HepG2 (cell line): ENCODE results near the gene ZNF384. TPM values are rescaled to one million over a fixed set of nuclear protein-coding genes. Genes with fewer than 3 reads are reported as not detected.

Source experiments
- CSRNP2 ChIP-seq: sonication (generic); formaldehyde crosslinking; conservative IDR thresholded peaks from 2 replicates; pipeline ENCODE4 v1.8.0; 2022; ENCODE audit warnings: low read depth, missing genetic modification reagents
- FOXJ3 ChIP-seq: sonication (generic); formaldehyde crosslinking; IDR thresholded peaks from 2 replicates; pipeline ENCODE4 v1.4.0; 2020; ENCODE audit warnings: missing genetic modification reagents, mild to moderate bottlenecking, borderline replicate concordance
- FOXM1 ChIP-seq: sonication (generic); formaldehyde crosslinking; IDR thresholded peaks from 2 replicates; pipeline ENCODE4 v1.5.0; 2020; ENCODE audit warnings: missing genetic modification reagents
- HOXA3 ChIP-seq: sonication (generic); formaldehyde crosslinking; IDR thresholded peaks from 2 replicates; pipeline ENCODE4 v1.5.0; 2020; ENCODE audit warnings: missing genetic modification reagents
- KDM2A ChIP-seq: sonication (generic); formaldehyde crosslinking; IDR thresholded peaks from 2 replicates; pipeline ENCODE4 v1.4.0; 2020; ENCODE audit warnings: low read depth, missing genetic modification reagents, borderline replicate concordance
- MED8 ChIP-seq: sonication (generic); formaldehyde crosslinking; IDR thresholded peaks from 2 replicates; pipeline ENCODE4 v1.8.1; 2023; ENCODE audit warnings: mild to moderate bottlenecking, missing genetic modification reagents; ENCODE audit not compliant: insufficient replicate concordance
- MIER2 ChIP-seq: IDR thresholded peaks from 2 replicates; pipeline ENCODE4 v1.6.1; 2016; ENCODE audit warnings: missing biosample characterization, missing genetic modification reagents
- NFKB2 ChIP-seq: sonication (generic); formaldehyde crosslinking; IDR thresholded peaks from 2 replicates; pipeline ENCODE4 v1.4.0; 2020; ENCODE audit warnings: missing genetic modification reagents, borderline replicate concordance
- NFKBIZ ChIP-seq: IDR thresholded peaks from 2 replicates; pipeline ENCODE4 v1.6.1; 2018; ENCODE audit warnings: missing genetic modification reagents, missing compliant biosample characterization
- NR2F1 ChIP-seq, 2 experiments: fragments of 450-650 bp in 1 of 2; formaldehyde crosslinking in 1 of 2; IDR thresholded peaks; 2 replicates each; pipeline versions ENCODE4 v1.5.0 to v1.6.1; 2016 to 2020; ENCODE audit warnings: mild to moderate bottlenecking in 1 of 2, missing compliant biosample characterization in 1 of 2, missing genetic modification reagents in 1 of 2, moderate library complexity in 1 of 2
- NR2F6 ChIP-seq, 2 experiments: IDR thresholded peaks; 2 replicates each; pipeline ENCODE4 v1.6.1; 2016; ENCODE audit warnings: antibody characterized with exemption in 1 of 2, mild to moderate bottlenecking in 1 of 2
- PATZ1 ChIP-seq: sonication (generic); formaldehyde crosslinking; IDR thresholded peaks from 2 replicates; pipeline ENCODE4 v1.4.0; 2020; ENCODE audit warnings: missing genetic modification reagents
- PHF20 ChIP-seq: sonication (generic); formaldehyde crosslinking; IDR thresholded peaks from 2 replicates; pipeline ENCODE4 v1.5.0; 2020; ENCODE audit warnings: mild to moderate bottlenecking, missing genetic modification reagents
- PHF21A ChIP-seq: sonication (generic); formaldehyde crosslinking; IDR thresholded peaks from 2 replicates; pipeline ENCODE4 v1.5.0; 2020; ENCODE audit warnings: mild to moderate bottlenecking, missing genetic modification reagents
- RAD51 ChIP-seq: fragments of 450-650 bp; IDR thresholded peaks from 2 replicates; pipeline ENCODE4 v1.6.1; 2016; ENCODE audit warnings: borderline replicate concordance
- REXO4 ChIP-seq: sonication (generic); formaldehyde crosslinking; IDR thresholded peaks from 2 replicates; pipeline ENCODE4 v1.8.0; 2022; ENCODE audit warnings: missing genetic modification reagents, mild to moderate bottlenecking, borderline replicate concordance
- SRF ChIP-seq: IDR thresholded peaks from 2 replicates; pipeline ENCODE4 v1.6.1; 2011; ENCODE audit warnings: mild to moderate bottlenecking, low read depth, low read length, moderate library complexity
- TFDP2 ChIP-seq: sonication (generic); formaldehyde crosslinking; IDR thresholded peaks from 2 replicates; pipeline ENCODE4 v1.4.0; 2020; ENCODE audit warnings: missing genetic modification reagents
- TRIM24 ChIP-seq: sonication (generic); formaldehyde crosslinking; IDR thresholded peaks from 2 replicates; pipeline ENCODE4 v1.8.0; 2022; ENCODE audit warnings: mild to moderate bottlenecking, missing genetic modification reagents
- UBTF ChIP-seq: sonication (generic); formaldehyde crosslinking; IDR thresholded peaks from 2 replicates; pipeline ENCODE4 v1.4.0; 2020; ENCODE audit warnings: mild to moderate bottlenecking, missing genetic modification reagents
- ZNF263 ChIP-seq: sonication (generic); formaldehyde crosslinking; IDR thresholded peaks from 2 replicates; pipeline ENCODE4 v1.4.0; 2020; ENCODE audit warnings: missing genetic modification reagents
- ZNF446 ChIP-seq: sonication (generic); formaldehyde crosslinking; IDR thresholded peaks from 2 replicates; pipeline ENCODE4 v1.5.0; 2020; ENCODE audit warnings: mild to moderate bottlenecking, missing genetic modification reagents
- ZSCAN29 ChIP-seq: sonication (generic); formaldehyde crosslinking; conservative IDR thresholded peaks from 2 replicates; pipeline ENCODE4 v1.4.0; 2020; ENCODE audit warnings: mild to moderate bottlenecking, missing genetic modification reagents
- polyA plus RNA-seq, 8 experiments: library from polyadenylated mRNA; depleted of rRNA in 3 of 8; stranded (reverse) in 7 of 8; unstranded in 1 of 8; fragments of >200 nt; fragmentation: Illumina TruSeq in 4 of 8; extraction: Trizol in 4 of 8; gene quantifications; 2 replicates each; pipeline versions ENCODE4 v1.2.1 to v1.2.3, GENCODE V29; 2011 to 2016; ENCODE audit warnings: low read depth in 4 of 8, missing spikeins in 1 of 8, mixed read lengths in 1 of 8; ENCODE audit not compliant: insufficient read depth in 1 of 8
- total RNA-seq, 5 experiments: library from RNA; depleted of rRNA; stranded (reverse); fragments of >200 nt; fragmentation: Illumina TruSeq; extraction: Trizol; gene quantifications; 2 replicates each; pipeline ENCODE4 v1.2.3, GENCODE V29; 2016; ENCODE audit warnings: low read depth in 1 of 5

ZNF384 gene
- total and polyA plus RNA-seq, 2 of the 13 experiments (the other 11 are each of a cell fraction or from before 2014, with no cell fraction given) = 23.6 to 55.3 TPM

- TF ChIP-seq KDM2A (CRISPR knock-in tag) (peak; percentile 71; the same call in 1 of the 2 replicates), ZNF263 (CRISPR knock-in tag) (peak; percentile 79; the same call in 1 of the 2 replicates), FOXM1 (no peak), NR2F6 (IDR thresholded peaks at IDR 0.05) (no peak; the same call in 1 of the 2 replicates), NR2F6 (CRISPR knock-in tag; IDR thresholded peaks at IDR 0.05) (peak; percentile 24; the same call in 1 of the 2 replicates), MED8 (CRISPR knock-in tag) (peak; percentile 60), PHF20 (CRISPR knock-in tag) (peak; percentile 96), FOXJ3 (CRISPR knock-in tag) (no peak), HOXA3 (CRISPR knock-in tag) (peak; percentile 98), REXO4 (CRISPR knock-in tag) (no peak), NFKBIZ (CRISPR knock-in tag) (peak; percentile 12; the same call in 1 of the 2 replicates), ZNF446 (no peak), PHF21A (peak; percentile 33; the same call in 1 of the 2 replicates), TFDP2 (peak; percentile 66), RAD51 (no peak), PATZ1 (CRISPR knock-in tag) (peak; percentile 95), ZSCAN29 (no peak), NFKB2 (CRISPR knock-in tag) (no peak), MIER2 (no peak), CSRNP2 (no peak), UBTF (CRISPR knock-in tag) (peak; percentile 33; the same call in 1 of the 2 replicates), SRF (0 out of 2 replicates have a peak, but pooled peaks have one; percentile 79), NR2F1 (CRISPR knock-in tag; IDR thresholded peaks at IDR 0.05) (no peak), TRIM24 (CRISPR knock-in tag) (no peak)
Observed at GRCh38 chr12:6688999-6689882, at the start of gene ZNF384 (continued).
